GM19240 (cell line): Measurements from ENCODE around the gene ACSM2B.
"Not testable (repeated sequence)": the region's sequence is repeated elsewhere in the genome, so short reads cannot be mapped to it uniquely, and the experiment has no call there.

Source experiments
- DNase-seq: peaks from one replicate; pipeline ENCODE4 v3.0.0; 2011; ENCODE audit warnings: low spot score; ENCODE audit not compliant: insufficient read length

ACSM2B gene

GRCh38 chr16:20532284-20532792 lies 43.8 kb downstream of the ACSM2B start:
- DNase-seq: not testable (repeated sequence)

- DNase-seq: not testable (repeated sequence)
Measured at GRCh38 chr16:20531795-20532194, 44.4 kb downstream of the ACSM2B start.

GRCh38 chr16:20520103-20520502 lies 56.1 kb downstream of the ACSM2B start:
- DNase-seq: no peak

GRCh38 chr16:20519231-20519630 lies 56.9 kb downstream of the ACSM2B start:
- no peak for DNase-seq

- no peak for DNase-seq
Measured at GRCh38 chr16:20517149-20517548, 59.0 kb downstream of the ACSM2B start.

GRCh38 chr16:20515688-20516090 lies 60.5 kb downstream of the ACSM2B start:
- no peak for DNase-seq

- no peak for DNase-seq
Measured at GRCh38 chr16:20510323-20510722, 65.8 kb downstream of the ACSM2B start.

GRCh38 chr16:20507280-20507679 lies 68.9 kb downstream of the ACSM2B start:
- DNase-seq: no peak

- DNase-seq: no peak
Measured at GRCh38 chr16:20504418-20504817, 71.7 kb downstream of the ACSM2B start.

GRCh38 chr16:20491448-20491847 lies 84.7 kb downstream of the ACSM2B start:
- DNase-seq: not testable (repeated sequence)

GRCh38 chr16:20490994-20491393 lies 85.2 kb downstream of the ACSM2B start:
- not testable (repeated sequence) for DNase-seq
